DND-41 (cell line): Measurements from ENCODE around the gene IL11RA.

Experiments
- ATAC-seq: fragments of 200-7000 bp; cut with Tn5 transposase; 3 replicates; pipeline ENCODE4 v1.9.1; 2021; ENCODE audit warnings: low read depth; ENCODE audit not compliant: insufficient read depth
- DNase-seq: peaks from one replicate; pipeline ENCODE4 v3.0.0-alpha.2; 2020
- H2AFZ ChIP-seq: 2 replicates; pipeline ENCODE4 v1.6.0; 2012; ENCODE audit warnings: low read depth, low read length
- H3K27ac ChIP-seq: 2 replicates; pipeline ENCODE4 v1.5.1; 2012; ENCODE audit warnings: low read length, inconsistent platforms
- H3K27me3 ChIP-seq: fragments of 200-600 bp; sonication (generic); 2 replicates; pipeline ENCODE4 v1.6.0; 2012; ENCODE audit warnings: low read length, mild to moderate bottlenecking, inconsistent platforms; ENCODE audit not compliant: insufficient read depth, poor library complexity
- H3K36me3 ChIP-seq: 2 replicates; pipeline ENCODE4 v1.5.1; 2012; ENCODE audit warnings: low read length, inconsistent platforms; ENCODE audit not compliant: insufficient read depth
- H3K4me1 ChIP-seq: 2 replicates; pipeline ENCODE4 v1.5.1; 2012; ENCODE audit warnings: mild to moderate bottlenecking, low read length; ENCODE audit not compliant: insufficient read depth
- H3K4me2 ChIP-seq: 2 replicates; pipeline ENCODE4 v1.6.0; 2012; ENCODE audit warnings: mild to moderate bottlenecking, moderate library complexity, low read length, inconsistent platforms; ENCODE audit not compliant: insufficient read depth
- H3K4me3 ChIP-seq, 2 experiments: fragments of 200-600 bp in 1 of 2; shearing (Covaris generic) in 1 of 2; 2 replicates each; pipeline ENCODE4 v1.5.1; 2012 to 2016; ENCODE audit warnings: inconsistent platforms in 2 of 2, low read length in 2 of 2, mild to moderate bottlenecking in 2 of 2, low read depth in 1 of 2, moderate library complexity in 1 of 2
- H3K79me2 ChIP-seq: 2 replicates; pipeline ENCODE4 v1.6.0; 2012; ENCODE audit warnings: low read length, inconsistent platforms; ENCODE audit not compliant: insufficient read depth
- H3K9ac ChIP-seq: 2 replicates; pipeline ENCODE4 v1.6.0; 2012; ENCODE audit warnings: low read depth, mild to moderate bottlenecking, inconsistent platforms, low read length, moderate library complexity
- H3K9me3 ChIP-seq: 2 replicates; pipeline ENCODE4 v1.5.1; 2012; ENCODE audit warnings: low read length, moderate library complexity, mild to moderate bottlenecking, inconsistent platforms; ENCODE audit not compliant: insufficient read depth, severe bottlenecking
- H4K20me1 ChIP-seq: 2 replicates; pipeline ENCODE4 v1.6.0; 2012; ENCODE audit warnings: low read length; ENCODE audit not compliant: insufficient read depth
- CTCF ChIP-seq: IDR thresholded peaks from 2 replicates; pipeline ENCODE4 v1.5.1; 2012; ENCODE audit warnings: borderline replicate concordance, low read length, moderate library complexity, mild to moderate bottlenecking; ENCODE audit not compliant: poor library complexity, severe bottlenecking; ENCODE audit errors: extremely low read depth
- EZH2 ChIP-seq: IDR thresholded peaks from 3 replicates; pipeline ENCODE4 v1.6.1; 2012; ENCODE audit warnings: borderline replicate concordance, low read depth, mild to moderate bottlenecking, moderate library complexity, low read length, inconsistent platforms; ENCODE audit not compliant: severe bottlenecking

Gene IL11RA

DNA sequence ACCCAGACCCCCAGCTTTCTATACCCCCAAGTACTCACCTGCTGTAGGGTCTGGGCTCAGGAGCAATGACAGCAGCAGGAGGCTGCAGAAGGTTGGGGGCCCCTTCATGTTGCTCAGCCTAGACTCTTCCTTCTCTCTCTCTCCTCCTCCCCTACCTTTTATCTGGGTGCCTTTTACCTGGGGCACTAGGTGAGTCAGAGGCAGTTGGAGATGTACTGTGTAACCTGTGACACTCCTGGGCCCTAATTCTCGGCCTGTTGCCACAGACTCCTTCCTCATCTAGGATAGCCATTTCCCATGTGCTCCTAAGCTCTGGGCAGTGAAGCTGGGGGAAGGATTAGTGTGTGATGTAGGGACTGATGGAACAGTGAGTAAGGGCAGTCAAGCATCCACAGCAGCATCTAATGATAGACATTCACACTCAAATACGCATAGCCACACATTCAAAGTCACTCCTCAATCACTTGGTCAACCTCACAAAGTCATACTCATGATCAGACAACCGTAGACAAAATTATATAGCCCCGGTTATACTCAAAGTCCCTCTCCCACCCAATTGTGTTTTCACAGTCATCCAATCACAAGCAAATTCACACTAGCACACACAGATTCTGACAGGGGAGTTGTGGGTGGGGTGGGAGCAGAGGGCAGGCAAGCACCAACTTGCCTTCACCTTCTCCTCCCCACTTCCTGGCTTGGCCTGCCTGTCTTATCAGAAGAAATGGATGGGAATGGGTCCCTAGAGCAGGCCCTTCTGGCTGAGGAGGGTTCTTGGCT is 10.7 kb downstream of the IL11RA start, which contains the start of gene CCL27:
CCL27 (minus strand) TSS at position 132 of the 777 bp plus-strand sequence; CDS start at position 108, 24 bp downstream.
- TF ChIP-seq CTCF (no peak), EZH2 (no peak)
- peak within 1 kb of the TSS; percentile 36 for H2AFZ ChIP-seq
- H3K27me3 ChIP-seq: no peaks in the 10 kb centered on the region
- no peaks in the 10 kb centered on the region for H3K79me2 ChIP-seq
- no peak within 1 kb of the TSS for H3K4me3 ChIP-seq
- ATAC-seq: peak; percentile 88
- peak; percentile 69 for DNase-seq
- H3K9me3 ChIP-seq: no peaks in the 10 kb centered on the region
- H3K4me1 ChIP-seq: peaks cover 21% of the 10 kb centered on the region
- H3K36me3 ChIP-seq: no peaks in the 10 kb centered on the region
- peak within 1 kb of the TSS; percentile 65 for H3K27ac ChIP-seq
- no peaks in the 10 kb centered on the region for H4K20me1 ChIP-seq
- no peak within 1 kb of the TSS; the same call in 1 of the 2 replicates for H3K9ac ChIP-seq
- H3K4me2 ChIP-seq: peak within 1 kb of the TSS; percentile 17

DNA sequence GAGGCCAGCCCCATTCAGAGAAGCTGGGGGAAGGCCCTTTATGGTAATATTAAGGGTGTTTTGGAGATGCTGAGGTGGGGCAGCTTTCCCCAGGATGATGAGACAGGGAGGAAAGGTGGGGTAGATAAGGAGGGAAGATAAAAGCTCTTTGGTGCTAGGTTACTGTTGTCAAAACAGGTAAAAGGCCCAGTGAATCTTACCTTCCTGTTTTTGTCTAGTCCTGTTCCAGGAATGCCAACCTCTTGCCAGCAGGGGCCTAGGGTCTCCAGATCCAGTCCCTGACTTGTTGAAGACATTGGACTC is 11.3 kb downstream of the IL11RA start:
- no peak for DNase-seq
- Histone ChIP-seq H3K4me2 (no peak overlapping the region), H3K9ac (no peak overlapping the region; the same call in 1 of the 2 replicates), H3K9me3 (no peaks in the 10 kb centered on the region), H3K4me1 (peaks cover 21% of the 10 kb centered on the region), H3K36me3 (no peaks in the 10 kb centered on the region), H4K20me1 (no peaks in the 10 kb centered on the region), H3K79me2 (no peaks in the 10 kb centered on the region), H3K27me3 (no peaks in the 10 kb centered on the region), H3K4me3 (no peak overlapping the region), H2AFZ (peak overlapping the region; percentile 36), H3K27ac (peak overlapping the region; percentile 54)
- TF ChIP-seq EZH2 (no peak), CTCF (no peak)
- ATAC-seq: no peak

DNA sequence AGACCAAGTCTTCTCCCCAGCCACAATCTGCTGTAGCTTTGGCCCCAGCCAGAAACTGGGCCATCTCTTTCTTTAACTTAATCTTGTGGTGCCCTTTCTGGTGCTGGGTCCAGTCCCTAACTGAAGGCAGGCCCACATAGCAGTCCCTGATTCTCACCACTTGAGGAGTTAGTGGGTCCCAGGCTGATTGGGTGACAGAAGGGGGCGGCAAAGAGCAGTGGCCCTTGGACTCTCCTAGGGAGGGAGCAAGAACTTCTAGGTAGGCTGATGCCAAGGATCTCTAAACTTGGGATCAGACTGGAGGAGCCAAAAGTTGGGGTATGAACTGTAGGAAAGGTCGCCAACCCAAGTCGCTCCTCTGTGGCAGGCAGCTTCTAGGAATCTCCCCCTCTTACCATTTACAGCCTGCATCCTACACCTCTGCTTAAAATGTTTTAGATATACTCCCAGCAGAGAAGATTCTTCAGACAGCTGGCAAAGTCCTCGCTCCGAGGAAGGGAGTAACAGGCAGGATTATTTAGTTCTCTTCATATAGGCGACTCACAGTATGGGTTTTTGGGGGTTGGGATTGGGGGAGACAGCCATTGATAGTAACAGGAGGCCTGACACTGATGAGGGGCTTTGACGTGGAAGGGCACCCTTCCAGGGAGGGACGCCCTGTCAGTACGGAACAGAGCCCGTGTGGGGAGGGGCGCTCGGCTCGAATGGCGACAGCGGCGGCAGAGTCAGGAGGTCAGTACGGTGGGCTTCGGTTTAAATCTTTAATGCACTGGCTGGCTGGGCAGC is 12.5 kb downstream of the IL11RA start:
- Histone ChIP-seq H3K36me3 (no peaks in the 10 kb centered on the region), H3K27me3 (peaks cover 3% of the 10 kb centered on the region), H2AFZ (no peak overlapping the region), H3K27ac (no peak overlapping the region), H3K9me3 (no peaks in the 10 kb centered on the region), H3K4me3 (no peak overlapping the region), H3K4me1 (peaks cover 21% of the 10 kb centered on the region), H4K20me1 (no peaks in the 10 kb centered on the region), H3K4me2 (no peak overlapping the region), H3K79me2 (no peaks in the 10 kb centered on the region), H3K9ac (no peak overlapping the region)
- DNase-seq (peak; percentile 50), ATAC-seq (peak; percentile 73)
- no peak for TF ChIP-seq EZH2
- peak; percentile 74 for TF ChIP-seq CTCF
